ENCODE data around the gene CNIH3. TPM values are rescaled to one million over a fixed set of nuclear protein-coding genes. Genes with fewer than 3 reads are reported as not detected.

CNIH3 gene
- total RNA-seq, 4 donors from 2014 or later, result 1.9 to 7.0 (median 4.0) TPM

- TF ChIP-seq POLR2A (IDR thresholded peaks at IDR 0.05) (no peak), CTCF (IDR thresholded peaks at IDR 0.05) (no peak)
- Histone ChIP-seq H3K9me3 (no peaks in the 10 kb centered on the region), H3K36me3 (no peaks in the 10 kb centered on the region), H3K4me3 (replicated peaks in 1 of 3) (no peak overlapping the region), H3K27me3 (no peaks in the 10 kb centered on the region), H3K4me1 (no peaks in the 10 kb centered on the region), H3K27ac (no peak overlapping the region)
- intact Hi-C loops (cut with DNase I), result no loop called here
- DNase-seq, result no peak
- WGBS, 2 donors, result 76 to 82% methylated on average over 6 of the region's 6 CpGs
These were observed 27.1 kb upstream of the CNIH3 start for GRCh38 chr1:224589006-224589405.

- no peaks in the 10 kb centered on the region for H3K27me3 ChIP-seq
- H3K4me1 ChIP-seq, result no peaks in the 10 kb centered on the region
- 82 to 100% methylated on average over 1 of the region's 1 CpG for WGBS, 2 donors
- H3K27ac ChIP-seq, result no peak overlapping the region
- no peak for DNase-seq
- no peaks in the 10 kb centered on the region for H3K9me3 ChIP-seq
- intact Hi-C loops (cut with DNase I), result no loop called here
- no peak overlapping the region for H3K4me3 ChIP-seq (replicated peaks in 1 of 3)
- H3K36me3 ChIP-seq, result no peaks in the 10 kb centered on the region
- TF ChIP-seq POLR2A (IDR thresholded peaks at IDR 0.05) (no peak), CTCF (IDR thresholded peaks at IDR 0.05) (no peak)
These were observed 24.8 kb upstream of the CNIH3 start for GRCh38 chr1:224591326-224591725.

GRCh38 chr1:224592636-224593582 lies 23.2 kb upstream of the CNIH3 start:
- intact Hi-C loops (cut with DNase I), result no loop called here
- TF ChIP-seq CTCF (IDR thresholded peaks at IDR 0.05) (no peak), POLR2A (IDR thresholded peaks at IDR 0.05) (no peak)
- WGBS, 2 donors, result 68 to 71% methylated on average over 6 of the region's 6 CpGs
- H3K4me1 ChIP-seq, result no peaks in the 10 kb centered on the region
- H3K4me3 ChIP-seq (replicated peaks in 1 of 3), result no peak overlapping the region
- no peaks in the 10 kb centered on the region for H3K9me3 ChIP-seq
- no peak overlapping the region for H3K27ac ChIP-seq
- no peaks in the 10 kb centered on the region for H3K36me3 ChIP-seq
- DNase-seq, result no peak
- H3K27me3 ChIP-seq, result no peaks in the 10 kb centered on the region

- no peak for DNase-seq
These were observed 21.8 kb upstream of the CNIH3 start for GRCh38 chr1:224594360-224594759.

More at GRCh38 chr1:224594360-224594759, 21.8 kb upstream of the CNIH3 start:
- no peaks in the 10 kb centered on the region for H3K9me3 ChIP-seq
- TF ChIP-seq CTCF (IDR thresholded peaks at IDR 0.05), result no peak
- TF ChIP-seq POLR2A (IDR thresholded peaks at IDR 0.05), result no peak
- no peaks in the 10 kb centered on the region for H3K27me3 ChIP-seq
- 84 to 93% methylated on average over 3 of the region's 3 CpGs for WGBS, 2 donors
- intact Hi-C loops (cut with DNase I), result no loop called here
- H3K36me3 ChIP-seq, result no peaks in the 10 kb centered on the region
- no peak overlapping the region for H3K27ac ChIP-seq
- no peaks in the 10 kb centered on the region for H3K4me1 ChIP-seq
- H3K4me3 ChIP-seq (replicated peaks in 1 of 3), result no peak overlapping the region
